Skeletal muscle satellite cell (primary cell): ENCODE data around the gene ITPRIPL2.

Source experiments
- H3K27me3 ChIP-seq: 2 replicates; pipeline ENCODE4 v1.7.0; 2013; ENCODE audit warnings: low read length; ENCODE audit not compliant: control insufficient read depth, insufficient read depth
- H3K36me3 ChIP-seq: 2 replicates; pipeline ENCODE4 v1.7.0; 2013; ENCODE audit warnings: mild to moderate bottlenecking, control low read depth, low read length; ENCODE audit not compliant: insufficient read depth
- H3K4me1 ChIP-seq: 2 replicates; pipeline ENCODE4 v1.7.0; 2013; ENCODE audit warnings: low read length; ENCODE audit not compliant: control insufficient read depth, insufficient read depth
- H3K4me2 ChIP-seq: 2 replicates; pipeline ENCODE4 v1.7.0; 2013; ENCODE audit warnings: mild to moderate bottlenecking, low read length
- H3K4me3 ChIP-seq: 2 replicates; pipeline ENCODE4 v1.7.0; 2013; ENCODE audit warnings: low read length
- H3K9ac ChIP-seq: 2 replicates; pipeline ENCODE4 v1.7.0; 2013; ENCODE audit warnings: mild to moderate bottlenecking, low read depth, low read length, moderate library complexity
- H3K9me3 ChIP-seq: replicated peaks from 2 replicates; pipeline ENCODE4 v1.7.0; 2013; ENCODE audit warnings: mild to moderate bottlenecking, control low read depth, low read length

The ITPRIPL2 gene

DNA sequence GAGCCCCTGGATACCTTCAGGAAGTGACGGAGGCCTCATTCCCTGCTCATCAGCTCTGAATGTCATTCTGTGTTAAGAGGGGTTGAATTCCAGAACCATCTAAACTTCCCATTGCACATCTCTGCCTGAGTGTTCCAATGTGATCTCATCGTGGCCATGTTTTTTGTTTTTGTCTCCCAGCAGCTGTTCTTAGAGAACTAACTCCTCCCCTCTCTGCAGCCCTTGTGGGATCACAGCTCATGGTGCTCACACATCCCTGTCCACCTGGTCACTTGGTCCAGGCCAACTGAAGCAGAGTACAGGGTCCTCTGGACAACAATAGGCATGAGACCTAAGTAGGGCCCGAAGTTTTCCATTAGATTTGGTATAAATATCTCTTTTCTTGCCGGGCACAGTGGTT lies 48.3 kb downstream of the ITPRIPL2 start:
- H3K9me3 ChIP-seq, result no peaks in the 10 kb centered on the region
- no peak overlapping the region for H3K9ac ChIP-seq
- H3K4me2 ChIP-seq, result no peak overlapping the region
- H3K27me3 ChIP-seq, result peaks cover 23% of the 10 kb centered on the region
- H3K4me1 ChIP-seq, result no peaks in the 10 kb centered on the region
- H3K4me3 ChIP-seq, result no peak overlapping the region
- no peaks in the 10 kb centered on the region for H3K36me3 ChIP-seq

GRCh38 chr16:19163215-19163614 lies 49.5 kb downstream of the ITPRIPL2 start:
- Histone ChIP-seq H3K9ac (no peak overlapping the region), H3K4me3 (no peak overlapping the region), H3K4me1 (peaks cover 6% of the 10 kb centered on the region), H3K9me3 (no peaks in the 10 kb centered on the region), H3K27me3 (peaks cover 19% of the 10 kb centered on the region), H3K36me3 (no peaks in the 10 kb centered on the region), H3K4me2 (no peak overlapping the region)

DNA sequence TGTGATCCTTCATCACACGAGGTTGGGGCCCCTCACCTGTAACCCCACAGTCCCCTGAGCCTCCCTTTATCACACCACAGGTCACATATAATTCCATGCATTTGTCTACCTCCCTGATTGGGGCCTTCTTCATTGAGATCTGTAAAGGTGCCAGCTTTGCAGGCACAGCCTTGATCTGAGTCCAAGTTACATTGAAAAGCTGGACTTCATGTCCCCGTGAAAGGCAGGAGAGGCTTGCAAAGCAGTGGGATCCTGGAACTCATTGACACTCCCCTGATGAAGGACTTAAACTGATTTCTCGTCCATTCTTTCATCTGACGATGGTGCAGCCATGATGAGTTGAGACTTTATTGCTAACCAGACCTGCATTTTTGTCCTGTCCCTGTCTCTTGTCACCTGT lies 50.5 kb downstream of the ITPRIPL2 start:
- Histone ChIP-seq H3K27me3 (peaks cover 19% of the 10 kb centered on the region), H3K4me2 (no peak overlapping the region), H3K36me3 (no peaks in the 10 kb centered on the region), H3K9me3 (no peaks in the 10 kb centered on the region), H3K9ac (no peak overlapping the region), H3K4me1 (peaks cover 12% of the 10 kb centered on the region), H3K4me3 (no peak overlapping the region)

GRCh38 chr16:19165101-19165500 lies 51.3 kb downstream of the ITPRIPL2 start:
- Histone ChIP-seq H3K4me2 (no peak overlapping the region), H3K36me3 (no peaks in the 10 kb centered on the region), H3K4me3 (no peak overlapping the region), H3K9ac (no peak overlapping the region), H3K27me3 (peaks cover 22% of the 10 kb centered on the region), H3K9me3 (no peaks in the 10 kb centered on the region), H3K4me1 (peaks cover 12% of the 10 kb centered on the region)

DNA sequence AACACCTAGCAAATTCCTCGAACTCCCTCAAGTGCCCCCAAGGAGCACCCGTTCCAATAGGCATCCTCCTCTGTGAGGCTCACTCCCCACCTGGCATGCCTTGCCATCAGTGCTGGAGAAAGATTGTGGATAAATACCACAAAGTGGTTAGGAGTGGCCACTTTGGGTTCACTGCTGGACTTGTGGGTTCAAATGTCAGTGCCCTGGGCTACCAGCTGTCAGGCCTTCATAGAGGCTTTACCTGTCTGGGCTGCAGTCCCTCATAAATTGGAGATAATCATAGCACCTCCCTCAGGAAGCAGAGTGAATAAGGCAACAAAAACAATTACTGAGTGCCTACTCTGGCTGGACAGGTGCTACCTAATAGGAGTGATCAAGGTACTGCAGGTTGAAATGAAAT lies 52.7 kb downstream of the ITPRIPL2 start:
- H3K36me3 ChIP-seq, result no peaks in the 10 kb centered on the region

GRCh38 chr16:19167710-19168370 lies 54.1 kb downstream of the ITPRIPL2 start, which contains the start of gene SYT17:
Gene SYT17, plus strand, starts transcription at chr16:19168240. Its CDS starts 407 bp downstream, at chr16:19168647.
- peak within 1 kb of the TSS; percentile 59 for H3K4me2 ChIP-seq
- peaks cover 12% of the 10 kb centered on the region for H3K4me1 ChIP-seq
- no peaks in the 10 kb centered on the region for H3K9me3 ChIP-seq
- H3K36me3 ChIP-seq, result no peaks in the 10 kb centered on the region
- H3K9ac ChIP-seq, result no peak within 1 kb of the TSS
- H3K4me3 ChIP-seq, result peak within 1 kb of the TSS; percentile 45
- peaks cover 43% of the 10 kb centered on the region for H3K27me3 ChIP-seq

More for the DNA sequence above, 52.7 kb downstream of the ITPRIPL2 start:
- Histone ChIP-seq H3K4me2 (no peak overlapping the region), H3K9me3 (no peaks in the 10 kb centered on the region), H3K4me3 (no peak overlapping the region), H3K4me1 (peaks cover 12% of the 10 kb centered on the region), H3K27me3 (peaks cover 32% of the 10 kb centered on the region), H3K9ac (no peak overlapping the region)

GRCh38 chr16:19168371-19169081 lies 54.8 kb downstream of the ITPRIPL2 start:
- Histone ChIP-seq H3K36me3 (no peaks in the 10 kb centered on the region), H3K27me3 (peaks cover 47% of the 10 kb centered on the region), H3K4me2 (peak overlapping the region; percentile 59), H3K9me3 (no peaks in the 10 kb centered on the region), H3K4me1 (peaks cover 12% of the 10 kb centered on the region), H3K4me3 (peak overlapping the region; percentile 45), H3K9ac (no peak overlapping the region)

- Histone ChIP-seq H3K9ac (no peak overlapping the region), H3K36me3 (no peaks in the 10 kb centered on the region), H3K4me2 (no peak overlapping the region), H3K9me3 (no peaks in the 10 kb centered on the region), H3K4me1 (peaks cover 12% of the 10 kb centered on the region), H3K27me3 (peaks cover 52% of the 10 kb centered on the region), H3K4me3 (no peak overlapping the region)
Observed at GRCh38 chr16:19169082-19169639, 55.4 kb downstream of the ITPRIPL2 start.

- peaks cover 12% of the 10 kb centered on the region for H3K4me1 ChIP-seq
- H3K4me2 ChIP-seq, result no peak overlapping the region
- H3K36me3 ChIP-seq, result no peaks in the 10 kb centered on the region
- no peak overlapping the region for H3K4me3 ChIP-seq
- H3K9me3 ChIP-seq, result no peaks in the 10 kb centered on the region
- peaks cover 55% of the 10 kb centered on the region for H3K27me3 ChIP-seq
- H3K9ac ChIP-seq, result no peak overlapping the region
Observed at GRCh38 chr16:19170043-19170655, 56.4 kb downstream of the ITPRIPL2 start.
